HL-60 (cell line): Measurements from ENCODE around the gene SREBF1.

ENCODE experiments used
- GABPA ChIP-seq: IDR thresholded peaks from 2 replicates; pipeline ENCODE4 v1.6.1; 2012; ENCODE audit warnings: low read depth
- POLR2AphosphoS5 ChIP-seq: IDR thresholded peaks from 2 replicates; pipeline ENCODE4 v1.6.1; 2012; ENCODE audit warnings: low read depth
- REST ChIP-seq: IDR thresholded peaks from 2 replicates; pipeline ENCODE4 v1.6.1; 2012; ENCODE audit warnings: low read depth; ENCODE audit not compliant: insufficient replicate concordance
- SPI1 ChIP-seq: IDR thresholded peaks from 2 replicates; pipeline ENCODE4 v1.6.1; 2012; ENCODE audit warnings: low read depth, mild to moderate bottlenecking, borderline replicate concordance
- TF ChIP-seq, protein P1 (sequence below): IDR thresholded peaks from one replicate; pipeline ENCODE4 v1.5.1; 2011; ENCODE audit warnings: low read length, control low read depth, inconsistent platforms; ENCODE audit not compliant: insufficient read depth

DNA sequence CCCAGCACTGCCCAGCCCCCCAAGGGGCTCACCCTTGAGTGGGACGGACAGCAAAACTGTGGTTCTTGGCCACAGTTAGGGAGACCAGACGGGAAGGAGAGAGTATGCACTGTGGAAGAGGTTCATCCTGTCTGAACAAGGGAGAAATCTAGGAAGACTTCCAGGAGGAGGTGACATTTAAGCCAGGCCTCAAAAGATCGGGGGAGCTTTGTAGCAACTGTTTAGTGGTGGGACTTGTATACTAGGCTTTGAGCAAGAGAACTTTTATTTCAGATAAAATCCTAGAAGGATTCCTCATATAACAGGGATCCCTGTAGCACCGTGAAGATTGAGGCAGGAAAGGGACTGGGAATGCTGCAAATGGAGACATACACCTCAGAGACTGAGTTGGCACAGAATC, 30.8 kb downstream of the SREBF1 start:
- TF ChIP-seq, protein P1, sequence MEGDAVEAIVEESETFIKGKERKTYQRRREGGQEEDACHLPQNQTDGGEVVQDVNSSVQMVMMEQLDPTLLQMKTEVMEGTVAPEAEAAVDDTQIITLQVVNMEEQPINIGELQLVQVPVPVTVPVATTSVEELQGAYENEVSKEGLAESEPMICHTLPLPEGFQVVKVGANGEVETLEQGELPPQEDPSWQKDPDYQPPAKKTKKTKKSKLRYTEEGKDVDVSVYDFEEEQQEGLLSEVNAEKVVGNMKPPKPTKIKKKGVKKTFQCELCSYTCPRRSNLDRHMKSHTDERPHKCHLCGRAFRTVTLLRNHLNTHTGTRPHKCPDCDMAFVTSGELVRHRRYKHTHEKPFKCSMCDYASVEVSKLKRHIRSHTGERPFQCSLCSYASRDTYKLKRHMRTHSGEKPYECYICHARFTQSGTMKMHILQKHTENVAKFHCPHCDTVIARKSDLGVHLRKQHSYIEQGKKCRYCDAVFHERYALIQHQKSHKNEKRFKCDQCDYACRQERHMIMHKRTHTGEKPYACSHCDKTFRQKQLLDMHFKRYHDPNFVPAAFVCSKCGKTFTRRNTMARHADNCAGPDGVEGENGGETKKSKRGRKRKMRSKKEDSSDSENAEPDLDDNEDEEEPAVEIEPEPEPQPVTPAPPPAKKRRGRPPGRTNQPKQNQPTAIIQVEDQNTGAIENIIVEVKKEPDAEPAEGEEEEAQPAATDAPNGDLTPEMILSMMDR = no peak
- no peak for TF ChIP-seq POLR2AphosphoS5
- TF ChIP-seq SPI1 = no peak
- TF ChIP-seq REST = no peak
- no peak for TF ChIP-seq GABPA
